NCI-H146 treated with DMSO at 0.1 percent for 48 hours (cell line): ENCODE measurements around the gene GCAT.
A peak's percentile ranks its signal among the peaks of the same experiment; 100 is the strongest.

Source experiments
- DNase-seq: peaks from one replicate; lab custom pipeline; 2025; ENCODE audit not compliant: unreplicated experiment; lab: John Stamatoyannopoulos, UW

The GCAT gene

GRCh38 chr22:37809672-37810333 lies 2.1 kb downstream of the GCAT start:
- no peak for DNase-seq

- DNase-seq, result no peak
These were observed 4.1 kb downstream of the GCAT start for GRCh38 chr22:37811867-37812266.

DNA sequence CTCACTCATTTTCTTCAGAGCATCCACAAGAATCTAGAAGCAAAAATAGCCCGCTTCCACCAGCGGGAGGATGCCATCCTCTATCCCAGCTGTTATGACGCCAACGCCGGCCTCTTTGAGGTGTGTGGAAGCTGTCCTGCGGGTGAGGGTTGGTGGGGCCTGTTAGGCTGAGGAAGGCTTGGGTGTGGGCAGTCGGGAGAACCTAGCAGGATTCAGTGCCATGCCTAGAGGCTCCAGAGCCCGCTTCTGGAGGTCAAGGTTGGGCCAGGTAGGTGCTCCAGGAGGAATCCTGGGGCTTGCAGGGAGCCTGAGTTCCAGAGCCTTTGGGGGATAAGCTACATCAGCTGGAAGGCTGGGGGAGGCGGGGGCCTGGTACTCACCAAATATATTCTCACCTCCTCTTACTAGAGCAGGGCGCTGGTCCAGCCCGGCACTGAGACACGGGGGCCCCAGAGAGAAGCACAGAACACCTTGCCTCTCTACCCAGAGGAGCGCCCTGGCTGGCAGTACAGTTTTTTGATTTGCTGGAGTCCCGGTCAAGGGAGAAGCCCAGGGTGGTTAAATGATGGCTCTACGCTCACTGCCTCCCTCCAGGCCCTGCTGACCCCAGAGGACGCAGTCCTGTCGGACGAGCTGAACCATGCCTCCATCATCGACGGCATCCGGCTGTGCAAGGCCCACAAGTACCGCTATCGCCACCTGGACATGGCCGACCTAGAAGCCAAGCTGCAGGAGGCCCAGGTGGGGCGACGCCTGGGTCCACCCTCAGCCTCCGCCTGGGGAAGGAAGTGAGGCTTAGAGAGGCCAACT lies 5.3 kb downstream of the GCAT start:
- DNase-seq, result no peak

GRCh38 chr22:37815593-37815992 lies 7.9 kb downstream of the GCAT start:
- DNase-seq, result no peak

GRCh38 chr22:37816543-37817180 lies 8.9 kb downstream of the GCAT start:
- no peak for DNase-seq

DNA sequence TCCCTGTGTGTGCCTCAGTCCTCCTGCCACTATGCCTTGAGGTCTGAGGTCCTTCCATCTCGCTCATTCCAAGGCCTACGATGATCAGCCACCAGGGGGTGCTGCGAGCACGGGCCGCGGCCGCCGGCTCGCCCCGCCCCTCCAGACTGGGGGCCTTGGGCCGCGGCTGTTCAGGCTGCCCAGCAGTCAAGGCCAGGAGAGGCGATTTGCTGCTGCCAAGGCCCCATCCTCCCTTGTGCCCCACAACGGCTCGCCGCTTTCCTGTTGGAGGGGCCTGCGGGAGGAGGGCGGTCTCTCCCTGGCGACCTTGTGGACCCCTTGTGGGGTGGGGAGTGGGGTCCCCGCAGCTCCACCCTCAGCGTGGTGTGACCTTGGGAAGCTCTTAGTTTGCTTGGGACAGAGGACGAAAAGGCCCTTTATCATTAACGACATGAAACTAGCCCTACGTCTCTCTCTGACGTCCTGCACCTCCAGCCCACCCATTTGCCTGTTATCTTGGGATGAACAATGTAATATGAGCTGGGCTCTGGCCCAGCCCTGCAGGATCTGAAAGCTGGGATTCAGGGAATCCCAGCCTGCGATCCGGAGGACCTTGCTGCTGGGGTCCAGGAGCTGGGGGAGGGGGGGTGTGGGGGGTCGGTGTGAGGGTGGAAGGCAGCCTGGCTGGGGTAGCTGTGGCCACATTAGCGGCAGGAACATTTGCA lies 10.1 kb downstream of the GCAT start:
- DNase-seq, result peak; percentile 50

GRCh38 chr22:37818409-37819104 lies 10.8 kb downstream of the GCAT start:
- peak; percentile 11 for DNase-seq

DNA sequence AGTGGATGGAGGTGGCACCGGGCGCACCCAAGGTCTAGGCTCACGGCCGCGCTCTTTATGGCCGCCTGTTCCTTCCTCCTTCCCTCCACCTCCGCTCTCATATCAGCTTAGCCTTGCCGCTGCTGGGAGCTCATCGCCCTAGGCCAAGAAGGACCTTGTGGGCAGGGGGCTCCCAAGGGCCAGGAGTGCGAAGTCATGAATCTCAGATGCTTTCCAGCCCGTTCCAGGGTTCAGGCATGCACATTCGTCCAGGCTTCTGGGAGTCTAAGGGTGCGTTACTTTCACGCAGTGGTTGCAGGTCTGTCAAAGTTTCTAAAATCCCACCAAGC lies 11.3 kb downstream of the GCAT start:
- no peak for DNase-seq

DNA sequence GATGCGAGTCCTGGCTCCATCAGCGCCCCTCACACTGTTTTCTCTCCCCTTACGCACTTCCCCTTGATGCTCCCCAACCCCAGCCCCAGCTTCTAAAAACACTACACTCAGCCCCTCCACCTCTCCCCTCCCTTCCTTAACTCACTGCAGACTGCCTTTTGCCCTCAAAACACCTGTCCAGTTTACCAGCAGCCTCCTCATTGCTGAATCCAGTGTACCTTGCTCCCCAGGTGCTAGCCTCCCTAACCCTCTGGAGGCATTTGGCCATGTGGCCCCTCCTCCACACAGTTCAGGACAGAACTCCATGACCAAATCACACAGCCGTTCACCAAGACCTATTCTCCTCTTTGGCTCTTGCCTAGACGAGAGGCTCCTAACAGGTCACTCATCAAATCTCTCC lies 12.6 kb downstream of the GCAT start:
- DNase-seq, result no peak

DNA sequence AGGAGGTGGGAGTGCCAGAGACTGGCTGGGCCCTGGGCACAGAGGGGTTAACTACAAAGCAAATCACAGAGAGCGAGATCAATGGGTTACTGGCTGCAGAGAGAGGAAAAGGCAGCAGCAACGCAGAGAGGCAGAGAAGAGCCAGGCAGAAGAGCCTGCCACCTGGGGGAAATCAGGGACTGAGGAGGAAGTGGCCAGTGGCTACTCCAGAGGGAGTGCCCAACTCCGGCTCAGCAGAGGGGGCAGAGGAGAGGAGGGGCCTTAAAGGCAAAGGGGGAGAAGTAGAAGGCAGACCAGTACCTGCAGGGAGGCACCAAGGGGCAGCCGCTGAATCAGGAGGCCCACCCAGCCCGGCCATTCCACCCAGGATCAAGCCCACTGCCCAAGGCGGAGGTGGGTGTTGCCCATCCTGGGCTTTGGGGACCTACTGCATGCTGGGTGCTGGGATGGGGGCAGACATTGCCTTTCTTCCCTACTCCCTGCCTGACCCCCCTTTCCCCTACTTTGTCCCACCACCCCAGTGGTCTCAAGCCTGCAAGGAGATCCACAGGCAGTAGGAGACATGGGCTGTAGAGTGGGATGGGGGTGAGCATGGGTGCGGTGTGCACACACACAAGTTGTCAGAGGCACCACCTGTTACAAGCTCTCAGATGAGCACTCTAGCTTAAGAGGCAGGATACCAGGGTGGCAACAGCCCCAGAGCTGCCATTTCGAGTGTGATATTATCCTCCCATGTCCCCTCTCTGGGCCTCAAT lies 14.5 kb downstream of the GCAT start:
- DNase-seq, result no peak

DNA sequence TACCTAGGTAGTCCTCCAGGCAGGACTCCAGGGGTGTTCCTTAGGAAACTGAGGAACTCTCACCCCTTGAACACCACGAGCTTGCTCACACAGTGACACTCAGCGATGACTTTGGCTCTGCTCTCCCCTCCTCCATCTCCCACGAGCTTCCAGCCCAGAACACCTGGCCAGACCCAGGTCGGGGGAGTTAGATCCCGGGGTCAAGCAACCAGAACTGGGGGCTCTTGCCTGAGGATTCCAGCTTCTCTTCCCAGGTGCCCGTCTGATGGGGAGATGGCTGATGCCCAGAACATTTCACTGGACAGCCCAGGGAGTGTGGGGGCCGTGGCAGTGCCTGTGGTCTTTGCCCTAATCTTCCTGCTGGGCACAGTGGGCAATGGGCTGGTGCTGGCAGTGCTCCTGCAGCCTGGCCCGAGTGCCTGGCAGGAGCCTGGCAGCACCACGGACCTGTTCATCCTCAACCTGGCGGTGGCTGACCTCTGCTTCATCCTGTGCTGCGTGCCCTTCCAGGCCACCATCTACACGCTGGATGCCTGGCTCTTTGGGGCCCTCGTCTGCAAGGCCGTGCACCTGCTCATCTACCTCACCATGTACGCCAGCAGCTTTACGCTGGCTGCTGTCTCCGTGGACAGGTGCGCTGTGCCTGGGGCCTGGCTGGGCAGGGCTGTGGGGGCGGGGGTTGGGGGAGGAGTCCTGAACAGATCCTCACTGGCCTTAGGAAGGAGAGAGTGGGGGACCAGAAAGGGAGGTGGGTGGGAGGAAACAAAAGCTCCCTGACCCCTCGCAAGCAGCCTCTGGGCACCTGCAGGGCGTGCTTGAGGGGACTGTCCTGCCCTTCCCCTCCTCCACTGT lies 15.6 kb downstream of the GCAT start, which contains the start of gene GALR3:
Gene GALR3, plus strand, starts transcription at position 249 of the 852 bp plus-strand sequence. Its CDS starts 25 bp downstream, at position 274.
- DNase-seq, result peak; percentile 30

GRCh38 chr22:37824674-37825641 lies 17.2 kb downstream of the GCAT start:
- no peak for DNase-seq

- no peak for DNase-seq
These were observed 19.3 kb downstream of the GCAT start for GRCh38 chr22:37827056-37827455.

DNA sequence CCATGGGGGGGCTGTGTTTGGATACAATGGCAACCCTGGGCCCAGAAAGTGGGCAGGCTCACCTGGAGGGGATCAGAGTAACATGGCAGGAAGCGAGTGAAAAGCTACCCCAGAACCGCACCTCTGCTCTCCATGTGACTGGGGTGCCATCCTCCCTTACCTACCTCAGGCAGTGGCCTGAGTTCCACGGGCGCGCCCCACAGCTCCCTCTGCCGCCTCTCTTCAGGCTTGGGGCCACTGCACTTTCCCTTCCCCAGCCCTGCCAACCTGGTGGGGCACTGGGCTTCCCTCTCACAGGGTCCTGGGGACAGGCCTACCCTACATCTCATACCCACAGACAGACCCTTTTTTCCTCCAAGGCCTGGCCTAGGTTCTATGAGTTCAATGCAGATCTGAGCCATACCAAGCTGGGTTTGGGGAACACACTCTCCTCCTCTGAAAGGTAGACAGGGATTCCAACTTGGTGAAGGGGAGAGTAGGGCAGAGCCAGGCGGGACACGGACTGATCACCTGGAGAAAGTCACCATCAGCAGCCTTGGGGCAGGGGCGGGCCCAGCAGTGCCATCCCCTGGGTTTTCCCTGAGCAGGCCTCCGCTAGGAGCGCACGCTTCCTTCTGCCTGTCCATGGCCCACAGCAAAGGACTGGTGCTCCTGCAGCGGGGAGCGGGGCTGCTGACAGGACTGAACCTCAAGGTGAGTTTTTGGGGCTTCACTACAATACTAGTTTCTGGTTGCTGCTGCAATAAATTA lies 22.5 kb downstream of the GCAT start:
- no peak for DNase-seq

DNA sequence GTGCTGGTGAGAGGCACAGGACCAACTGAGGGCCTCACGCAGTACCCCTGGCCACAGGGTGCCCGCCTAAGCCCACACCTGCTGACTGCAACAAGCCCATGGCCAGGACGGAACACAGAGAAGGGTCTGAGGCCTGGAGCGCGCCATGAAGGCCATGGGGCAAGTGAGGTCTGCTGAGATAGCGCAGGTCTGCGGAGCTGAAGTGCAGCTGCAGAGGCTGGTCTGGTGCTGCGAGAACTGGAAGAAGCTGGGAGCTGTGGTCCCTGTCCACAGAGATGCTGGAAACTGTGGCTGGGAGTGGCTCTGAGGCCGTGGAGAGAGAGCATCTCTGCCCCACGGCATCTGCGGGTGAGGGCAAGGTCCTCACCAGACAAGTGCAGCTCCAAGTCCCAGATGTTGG lies 23.7 kb downstream of the GCAT start:
- DNase-seq, result no peak

DNA sequence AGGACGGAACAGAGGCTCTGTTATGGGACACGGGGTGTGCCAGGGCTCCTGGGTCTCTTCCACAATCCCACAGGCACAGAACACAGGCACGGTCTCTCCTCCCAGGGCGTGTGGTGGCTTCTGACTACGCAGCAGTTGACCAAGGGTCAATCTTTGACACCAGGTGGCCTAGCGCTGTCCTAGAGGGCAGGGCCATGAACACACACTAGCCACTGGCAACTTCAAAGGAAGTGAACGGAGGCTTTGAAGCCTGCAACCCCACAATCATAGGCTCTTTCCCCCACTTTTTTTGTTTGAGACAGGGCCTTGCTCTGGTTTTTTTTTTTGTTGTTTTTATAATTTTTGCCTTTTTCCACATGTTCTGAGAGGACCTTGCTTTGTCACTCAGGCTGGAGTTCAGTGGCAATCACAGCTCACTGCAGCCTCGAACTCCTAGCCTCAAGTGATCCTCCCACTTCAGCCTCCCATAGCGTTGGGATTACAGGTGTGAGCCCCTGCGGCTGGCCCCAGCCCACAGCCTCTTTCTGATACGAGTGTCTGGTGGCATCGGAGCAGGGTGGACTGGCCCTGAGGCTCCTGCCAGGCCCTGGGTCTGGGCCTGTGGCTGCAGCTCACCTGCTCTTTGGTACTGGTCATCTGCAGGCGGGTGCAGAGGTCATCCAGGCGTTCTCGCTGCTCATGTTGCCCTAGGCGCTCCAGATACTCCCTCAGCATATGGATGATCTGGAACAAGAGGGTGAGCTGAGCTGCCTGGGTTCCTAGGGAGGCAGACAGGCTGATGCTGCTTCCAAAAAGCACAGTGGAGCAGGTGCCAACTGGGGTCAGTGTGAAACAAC lies 24.5 kb downstream of the GCAT start:
- DNase-seq, result no peak
